HG03025 (cell line): ENCODE results near the gene GGT7.
"Not testable (repeated sequence)": the region's sequence is repeated elsewhere in the genome, so short reads cannot be mapped to it uniquely, and the experiment has no call there.

Experiments used
- ATAC-seq: cut with Tn5 transposase; IDR thresholded peaks from one replicate; pipeline ENCODE4 v1.9.1; 2021; ENCODE audit warnings: mild to moderate bottlenecking, moderate library complexity; ENCODE audit not compliant: unreplicated experiment, low FRiP score

GGT7 gene

GRCh38 chr20:34850969-34851368 is 21.7 kb downstream of the GGT7 start:
- ATAC-seq: no peak

DNA sequence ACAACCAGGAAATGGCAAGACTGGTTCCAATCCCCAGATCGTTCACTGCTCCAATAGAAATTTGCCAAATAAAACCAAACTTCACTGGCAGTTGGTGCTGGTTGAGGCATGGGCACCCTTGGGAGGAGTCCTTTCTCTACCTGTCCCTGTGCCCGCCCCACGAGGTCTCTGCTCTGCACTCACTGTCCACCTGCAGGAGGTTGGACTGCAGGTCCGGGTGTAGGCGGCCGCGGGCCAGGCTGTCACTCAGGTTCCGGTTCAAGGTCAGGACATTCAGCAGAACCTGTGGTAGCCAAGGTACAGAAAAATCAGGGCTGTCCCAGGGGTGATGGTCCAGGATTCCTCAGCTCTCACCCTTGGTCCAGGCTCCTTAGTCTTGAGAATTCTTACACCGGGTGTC is 22.9 kb downstream of the GGT7 start:
- ATAC-seq: no peak

GRCh38 chr20:34848597-34848996 is 24.1 kb downstream of the GGT7 start:
- no peak for ATAC-seq

GRCh38 chr20:34843421-34843820 is 29.2 kb downstream of the GGT7 start:
- no peak for ATAC-seq

- ATAC-seq: no peak
These were observed 30.5 kb downstream of the GGT7 start for GRCh38 chr20:34842143-34842542.

DNA sequence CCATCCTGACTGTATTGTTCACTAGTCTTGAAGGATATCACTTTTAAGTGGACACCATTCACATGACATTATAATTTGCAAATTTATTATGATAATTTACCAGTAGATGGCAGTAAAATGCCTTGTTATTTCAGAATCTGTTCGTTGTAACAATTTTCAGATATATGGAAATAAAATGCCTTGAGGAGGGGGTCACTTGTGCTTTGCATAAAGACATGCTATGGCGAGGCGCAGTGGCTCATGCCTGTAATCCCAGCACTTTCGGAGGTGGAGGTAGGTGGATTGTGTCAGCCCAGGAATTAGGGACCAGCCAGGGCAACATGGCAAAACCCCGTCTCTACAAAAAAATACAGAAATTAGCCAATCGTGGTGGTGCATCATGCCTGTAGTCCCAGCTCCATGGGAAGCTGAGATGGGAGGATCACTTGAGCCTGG is 38.2 kb downstream of the GGT7 start:
- no peak for ATAC-seq

DNA sequence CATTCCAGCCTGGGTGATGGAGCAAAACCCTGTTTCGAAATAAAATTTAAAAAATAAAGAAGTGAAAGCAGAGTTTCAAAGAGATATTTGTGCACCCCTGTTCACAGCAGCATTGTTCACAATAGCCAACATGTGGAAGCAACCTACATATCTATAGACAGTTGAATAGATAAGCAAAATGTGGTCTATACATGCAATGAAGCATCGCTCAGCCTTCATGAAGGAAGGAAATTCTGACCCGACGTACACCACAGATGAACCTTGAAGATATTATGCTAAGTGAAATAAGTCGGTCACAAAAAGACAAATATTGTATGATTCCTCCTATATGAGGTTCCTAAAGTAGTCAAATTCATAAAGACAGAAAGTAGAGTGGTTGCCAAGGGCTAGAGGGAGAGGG is 40.7 kb downstream of the GGT7 start:
- ATAC-seq: no peak

- no peak for ATAC-seq
These were observed 43.5 kb downstream of the GGT7 start for GRCh38 chr20:34829191-34829590.

DNA sequence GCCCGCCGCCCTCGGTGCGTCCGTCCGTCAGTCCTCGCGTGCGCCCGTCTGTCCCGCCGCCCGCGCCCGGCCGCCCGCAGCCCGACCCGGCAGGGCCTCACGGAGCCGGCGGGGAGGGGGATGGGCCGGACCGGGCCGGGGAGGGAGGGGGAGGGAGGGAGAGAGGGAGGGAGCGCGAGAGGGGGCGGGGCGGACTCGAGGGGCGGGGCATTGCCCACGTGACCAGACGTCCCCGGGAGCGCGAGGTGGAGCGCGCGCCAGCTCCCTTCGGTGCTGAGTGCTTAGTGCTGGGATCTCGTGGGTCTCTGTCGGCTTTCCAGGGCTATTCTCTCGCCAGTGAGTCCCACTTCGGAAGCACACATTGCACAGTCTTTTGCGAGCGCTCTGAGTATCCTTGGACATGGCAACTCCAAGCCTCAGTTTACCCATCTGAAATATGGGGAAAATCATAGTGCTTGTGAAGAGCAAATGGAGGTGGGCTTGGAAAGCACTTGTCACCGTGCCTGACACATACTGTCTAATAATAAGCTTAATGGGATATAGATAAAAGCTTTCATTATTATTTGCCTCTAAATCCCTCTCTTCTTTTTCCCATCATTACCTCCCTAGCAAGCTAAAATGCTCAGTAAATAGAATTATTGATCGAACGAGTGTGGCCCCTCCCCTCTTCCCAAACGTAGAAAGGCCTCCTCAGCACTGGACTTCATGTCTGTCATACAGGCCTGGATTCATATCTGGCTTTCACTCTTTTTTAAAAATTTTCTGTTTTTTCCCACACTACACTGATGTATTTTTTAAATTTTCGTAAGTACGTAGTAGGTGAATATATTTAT is 46.9 kb downstream of the GGT7 start, which contains the start of gene NCOA6:
TSS of gene NCOA6 (minus strand) at position 122 of the 833 bp plus-strand sequence. CDS start 43,296 bp downstream, outside the sequence.
- ATAC-seq: peak; percentile 37

DNA sequence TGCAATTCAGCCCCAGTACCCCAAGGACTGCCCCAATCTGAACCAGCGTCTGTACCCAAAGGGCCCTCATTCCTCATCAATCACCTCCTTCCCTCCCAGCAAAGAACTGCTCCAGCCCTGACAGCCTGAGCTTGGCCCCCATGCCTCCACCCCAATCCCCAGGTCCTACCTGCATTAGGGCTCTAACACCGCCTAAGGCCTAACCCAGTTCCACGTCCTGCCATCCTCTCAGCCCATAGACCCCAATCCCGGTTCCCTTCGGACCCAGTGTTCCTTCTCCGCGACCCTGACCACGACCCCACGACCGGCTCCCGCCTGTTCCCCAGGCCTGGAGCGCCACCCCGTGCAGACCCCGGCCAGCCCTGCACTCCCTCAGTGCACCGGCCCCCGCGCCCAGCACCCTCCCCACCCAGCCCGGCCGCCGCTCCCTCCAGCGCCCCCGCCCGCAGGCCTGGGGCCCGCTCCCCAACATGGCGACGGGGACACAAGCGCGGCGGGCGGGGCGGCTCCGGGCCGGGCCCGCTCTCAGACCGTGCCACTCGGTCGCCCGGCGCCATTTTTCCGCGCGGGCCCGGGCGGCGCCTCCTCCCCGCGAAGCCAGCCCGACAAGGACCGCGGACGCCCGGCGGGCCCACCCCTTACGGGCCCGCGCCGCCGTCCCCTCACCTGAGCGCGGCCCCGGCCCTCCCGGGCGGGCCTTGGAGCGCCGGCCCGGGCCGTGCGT is 47.7 kb downstream of the GGT7 start:
- ATAC-seq: peak; percentile 56

DNA sequence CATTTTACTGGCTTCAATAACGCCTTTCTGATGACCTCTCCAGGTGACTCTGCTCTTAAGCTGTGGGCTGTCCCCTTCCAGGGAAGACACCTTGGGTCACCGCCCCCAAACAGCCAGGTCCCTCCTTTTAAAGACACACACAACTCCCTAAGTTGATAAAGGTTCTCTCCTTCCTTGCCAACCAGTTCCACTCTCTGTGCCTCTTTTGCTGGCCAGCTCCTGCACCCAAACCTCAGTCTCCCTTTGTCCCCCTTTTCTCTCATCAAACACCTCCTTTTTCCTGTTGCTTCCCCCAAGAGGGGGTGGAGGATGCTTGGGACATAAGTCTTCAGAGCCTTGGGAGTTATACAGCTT is 48.2 kb downstream of the GGT7 start:
- peak; percentile 33 for ATAC-seq

- ATAC-seq: no peak
These were observed 48.6 kb downstream of the GGT7 start for GRCh38 chr20:34824026-34824425.

DNA sequence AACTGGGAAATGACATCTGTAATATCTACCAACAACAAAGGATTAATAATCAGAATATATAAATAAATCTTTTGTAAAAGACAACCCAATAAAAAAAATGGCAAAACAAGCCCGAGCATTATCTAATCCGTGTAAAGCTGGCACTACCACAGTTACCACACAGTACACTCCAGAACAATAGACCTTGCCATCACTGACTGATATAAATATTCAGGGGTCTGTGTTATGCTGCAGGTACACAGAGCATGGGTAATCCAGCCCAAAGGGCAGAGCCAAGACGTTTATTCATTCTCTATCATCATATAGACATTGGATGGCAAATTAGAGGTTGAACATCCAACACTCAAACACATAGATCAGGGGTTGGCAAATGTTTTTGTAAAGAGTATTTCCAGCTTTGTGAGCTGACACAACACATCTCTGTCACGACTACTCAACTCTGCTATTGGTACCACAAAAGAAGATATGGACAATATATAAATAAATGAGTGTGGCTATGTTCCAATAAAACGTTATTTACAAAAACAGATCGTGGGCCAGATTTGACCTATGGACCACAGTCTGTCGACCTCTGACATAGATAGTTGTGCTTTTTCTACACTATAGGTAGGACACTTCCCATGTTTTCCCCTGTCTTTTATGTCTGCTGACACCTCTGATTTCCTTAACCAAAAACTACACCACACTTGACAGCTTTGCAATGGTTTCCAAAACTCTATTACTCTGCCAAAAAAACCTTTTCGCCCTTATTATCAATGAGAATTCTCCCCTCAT is 51.7 kb downstream of the GGT7 start:
- ATAC-seq: no peak

GRCh38 chr20:34817801-34818200 is 54.9 kb downstream of the GGT7 start:
- ATAC-seq: no peak

- ATAC-seq: no peak
These were observed 55.6 kb downstream of the GGT7 start for GRCh38 chr20:34817072-34817471.

DNA sequence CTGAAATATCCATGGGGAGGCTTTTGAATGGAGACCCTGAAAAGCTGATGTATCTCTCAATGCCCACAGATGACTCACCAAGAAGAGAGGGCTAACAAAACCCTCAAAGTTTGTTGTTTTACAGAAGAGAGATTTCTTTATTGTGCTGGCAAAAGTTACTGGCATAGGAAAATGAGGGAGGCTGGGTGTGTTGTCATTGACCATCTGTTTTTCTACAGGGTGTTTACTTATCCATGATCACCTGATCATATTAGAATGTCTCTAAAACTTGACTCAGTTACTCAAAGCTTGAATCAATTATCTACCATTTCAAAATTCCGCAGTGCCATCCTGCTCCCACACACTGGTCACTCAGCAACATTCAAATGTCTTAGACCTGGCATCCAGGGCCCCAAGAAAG is 57.0 kb downstream of the GGT7 start:
- no peak for ATAC-seq

DNA sequence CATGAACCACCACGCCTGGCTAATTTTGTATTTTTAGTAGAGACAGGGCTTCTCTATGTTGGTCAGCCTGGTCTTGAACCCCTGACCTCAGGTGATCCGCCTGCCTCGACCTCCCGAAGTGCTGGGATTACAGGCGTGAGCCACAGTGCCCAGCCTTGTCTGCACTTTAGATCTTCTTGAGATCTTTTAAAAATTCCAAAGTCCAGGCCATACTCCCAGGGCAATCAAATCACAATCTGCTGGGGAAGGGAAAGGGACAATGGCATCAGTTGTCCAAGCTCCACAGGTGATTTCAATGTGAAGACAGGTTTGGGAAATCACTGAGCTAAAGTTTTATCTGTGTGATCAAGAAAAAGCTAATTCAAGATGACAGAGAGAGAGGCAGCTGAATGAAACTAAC is 64.1 kb downstream of the GGT7 start:
- ATAC-seq: no peak

DNA sequence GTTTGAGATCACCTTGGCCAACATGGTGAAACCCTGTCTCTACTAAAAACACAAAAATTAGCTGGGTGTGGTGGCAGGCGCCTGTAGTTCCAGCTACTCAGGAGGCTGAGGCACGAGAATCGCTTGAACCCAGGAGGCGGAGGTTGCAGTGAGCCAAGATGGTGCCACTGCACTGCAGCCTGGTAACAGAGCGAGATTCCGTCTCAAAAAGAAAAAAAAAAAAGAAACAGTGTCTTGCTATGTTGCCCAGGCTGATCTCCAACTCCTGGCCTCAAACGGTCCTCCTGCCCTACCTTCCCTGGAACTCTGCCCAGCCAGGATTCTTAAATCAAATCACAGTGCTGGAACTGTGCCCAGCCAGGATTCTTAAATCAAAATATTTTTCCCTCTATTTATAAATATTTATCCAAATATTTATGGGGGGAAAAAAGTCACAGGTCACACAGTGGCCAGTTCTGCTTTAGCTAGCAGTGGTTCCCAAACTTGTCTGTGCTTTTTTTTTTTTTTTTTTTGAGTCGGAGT is 64.7 kb downstream of the GGT7 start:
- not testable (repeated sequence) for ATAC-seq

- no peak for ATAC-seq
These were observed 66.4 kb downstream of the GGT7 start for GRCh38 chr20:34806255-34806654.

- ATAC-seq: no peak
These were observed 73.8 kb downstream of the GGT7 start for GRCh38 chr20:34798871-34799270.

- no peak for ATAC-seq
These were observed 74.3 kb downstream of the GGT7 start for GRCh38 chr20:34798328-34798727.
